GM12872 (cell line): ENCODE measurements around the gene CACNA1B.

Experiments used
- CTCF ChIP-seq: IDR thresholded peaks from 3 replicates; pipeline ENCODE4 v1.5.1; 2011; ENCODE audit warnings: low read depth, mild to moderate bottlenecking, low read length, moderate library complexity; ENCODE audit not compliant: insufficient read depth

CACNA1B gene

GRCh38 chr9:138017200-138017599 lies 139.6 kb downstream of the CACNA1B start:
- no peak for TF ChIP-seq CTCF

GRCh38 chr9:138020120-138020794 lies 142.7 kb downstream of the CACNA1B start:
- no peak for TF ChIP-seq CTCF

GRCh38 chr9:138020795-138021182 lies 143.2 kb downstream of the CACNA1B start:
- TF ChIP-seq CTCF: no peak

- no peak for TF ChIP-seq CTCF
Measured at GRCh38 chr9:138021251-138022056, 143.9 kb downstream of the CACNA1B start.

GRCh38 chr9:138022121-138022741 lies 144.6 kb downstream of the CACNA1B start:
- peak; percentile 58 for TF ChIP-seq CTCF

- no peak for TF ChIP-seq CTCF
Measured at GRCh38 chr9:138022756-138023393, 145.3 kb downstream of the CACNA1B start.
